GM13977 (cell line): ENCODE data around the gene AIMP1.

Experiments
- DNase-seq: peaks from one replicate; pipeline ENCODE4 v3.0.0; 2012; ENCODE audit warnings: low spot score
- CTCF ChIP-seq: IDR thresholded peaks from 2 replicates; pipeline ENCODE4 v1.5.1; 2012; ENCODE audit warnings: mild to moderate bottlenecking, control low read depth; ENCODE audit not compliant: insufficient read depth; ENCODE audit errors: extremely low read depth, missing control alignments
- in situ Hi-C: fragments of 300-500 bp; cut with MboI; formaldehyde crosslinking; loops from one replicate; pipeline ENCODE4 v1.12.0; 2022; ENCODE audit warnings: low sequenced_read_pairs, low pct_unique_long_range_greater_than_20kb, mixed read lengths, inconsistent platforms; ENCODE audit not compliant: unreplicated experiment

Gene AIMP1

GRCh38 chr4:106305435-106306055 is 10.8 kb upstream of the AIMP1 start:
- TF ChIP-seq CTCF: no peak
- DNase-seq: no peak
- in situ Hi-C loops: no loop called here

GRCh38 chr4:106306561-106306960 is 9.8 kb upstream of the AIMP1 start:
- TF ChIP-seq CTCF: no peak
- in situ Hi-C loops: no loop called here
- DNase-seq: no peak

- in situ Hi-C loops: no loop called here
- no peak for TF ChIP-seq CTCF
- no peak for DNase-seq
Measured at GRCh38 chr4:106312377-106312776, 4.0 kb upstream of the AIMP1 start.

GRCh38 chr4:106312997-106313522 is 3.3 kb upstream of the AIMP1 start:
- TF ChIP-seq CTCF: no peak
- in situ Hi-C loops: no loop called here
- no peak for DNase-seq

- DNase-seq: no peak
- in situ Hi-C loops: no loop called here
Measured at GRCh38 chr4:106314960-106315359, 1.4 kb upstream of the AIMP1 start.

GRCh38 chr4:106315476-106315967 is 828 bp upstream of the AIMP1 start:
- in situ Hi-C loops: no loop called here
- no peak for TF ChIP-seq CTCF
- no peak for DNase-seq

More at GRCh38 chr4:106314960-106315359, 1.4 kb upstream of the AIMP1 start:
- TF ChIP-seq CTCF: no peak
